Measurements from ENCODE around the gene KLHDC7B. TPM values are rescaled to one million over a fixed set of nuclear protein-coding genes. Genes with fewer than 3 reads are reported as not detected.
A peak's percentile ranks its signal among the peaks of the same experiment; 100 is the strongest.

KLHDC7B gene
- total and polyA plus RNA-seq, 2 of the 13 experiments (the other 11 are each of a cell fraction or from before 2014, with no cell fraction given) = 0.11 TPM; not detected in 1

DNA sequence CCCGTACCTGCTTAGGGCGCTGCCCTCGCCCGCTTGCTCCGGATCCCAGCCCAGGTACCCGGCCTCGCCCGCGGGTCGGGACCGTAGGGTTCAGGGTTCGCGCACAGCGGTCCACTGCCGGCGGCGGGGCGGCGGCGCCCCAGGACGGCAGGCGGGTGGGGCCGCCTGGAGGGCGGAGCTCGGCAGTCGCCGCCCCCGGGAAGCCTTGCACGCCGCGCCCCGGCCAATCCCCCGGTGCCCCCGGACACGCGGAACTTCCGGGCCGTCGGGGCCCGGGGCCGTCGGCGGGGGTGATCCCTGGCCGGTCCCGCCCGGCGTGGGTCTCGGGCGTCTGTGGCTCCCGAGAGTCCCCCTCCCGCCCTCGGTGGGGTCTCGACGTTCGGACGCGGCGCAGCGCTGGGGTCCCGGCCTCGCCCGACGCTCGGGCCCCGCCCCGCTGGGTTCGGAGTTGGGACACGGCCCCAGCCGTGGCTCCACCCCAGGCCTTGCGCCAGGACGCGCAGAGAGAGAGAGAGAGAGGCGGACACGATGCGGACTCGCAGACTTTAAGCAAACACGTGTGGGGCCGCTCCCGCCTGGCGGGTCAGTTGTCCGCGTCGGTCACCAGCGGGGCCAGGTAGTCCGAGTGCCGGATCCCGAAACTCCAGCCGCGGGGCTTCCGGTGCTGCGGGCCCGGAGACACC is 15.7 kb upstream of the KLHDC7B start, which contains the start of gene TYMP (continued):
- TF ChIP-seq, protein P1, sequence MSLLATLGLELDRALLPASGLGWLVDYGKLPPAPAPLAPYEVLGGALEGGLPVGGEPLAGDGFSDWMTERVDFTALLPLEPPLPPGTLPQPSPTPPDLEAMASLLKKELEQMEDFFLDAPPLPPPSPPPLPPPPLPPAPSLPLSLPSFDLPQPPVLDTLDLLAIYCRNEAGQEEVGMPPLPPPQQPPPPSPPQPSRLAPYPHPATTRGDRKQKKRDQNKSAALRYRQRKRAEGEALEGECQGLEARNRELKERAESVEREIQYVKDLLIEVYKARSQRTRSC (CRISPR knock-in tag; IDR thresholded peaks at IDR 0.05; ENCODE audit: low read depth) = no peak; the same call in 1 of the 2 replicates
- TF ChIP-seq SIN3B (IDR thresholded peaks at IDR 0.05; ENCODE audit: low read length) (no peak), SRSF9 (IDR thresholded peaks at IDR 0.05; ENCODE audit: borderline replicate concordance, insufficient read depth, low read depth, low read length, poor library complexity, severe bottlenecking) (no peak), ZNF44 (CRISPR knock-in tag; IDR thresholded peaks at IDR 0.05) (no peak), EED (CRISPR knock-in tag; IDR thresholded peaks at IDR 0.05) (peak; percentile 74; the same call in 1 of the 2 replicates), ZNF34 (CRISPR knock-in tag; IDR thresholded peaks at IDR 0.05; ENCODE audit: borderline replicate concordance) (no peak), ZNF225 (CRISPR knock-in tag; IDR thresholded peaks at IDR 0.05) (peak; percentile 67; the same call in 1 of the 2 replicates), NFIC (IDR thresholded peaks at IDR 0.05; ENCODE audit: low read length) (no peak; the same call in 1 of the 2 replicates), ZBTB20 (CRISPR knock-in tag; IDR thresholded peaks at IDR 0.05; ENCODE audit: borderline replicate concordance, low read depth) (no peak), TMF1 (CRISPR knock-in tag; IDR thresholded peaks at IDR 0.05; ENCODE audit: low read depth) (no peak; the same call in 1 of the 2 replicates), ZNF235 (CRISPR knock-in tag; IDR thresholded peaks at IDR 0.05; ENCODE audit: borderline replicate concordance) (no peak; the same call in 1 of the 2 replicates), MTF2 (CRISPR knock-in tag; IDR thresholded peaks at IDR 0.05; ENCODE audit: borderline replicate concordance) (no peak), ZNF670 (CRISPR knock-in tag; IDR thresholded peaks at IDR 0.05; ENCODE audit: borderline replicate concordance) (no peak; the same call in 1 of the 2 replicates), EP300 (IDR thresholded peaks at IDR 0.05; ENCODE audit: low read depth in 2 of 2, low read length in 2 of 2) (no peak), EP300 (CRISPR knock-in tag; IDR thresholded peaks at IDR 0.05; ENCODE audit: borderline replicate concordance) (no peak; the same call in 1 of the 2 replicates), RORA (CRISPR knock-in tag; IDR thresholded peaks at IDR 0.05) (no peak)
- TF ChIP-seq, protein P2, sequence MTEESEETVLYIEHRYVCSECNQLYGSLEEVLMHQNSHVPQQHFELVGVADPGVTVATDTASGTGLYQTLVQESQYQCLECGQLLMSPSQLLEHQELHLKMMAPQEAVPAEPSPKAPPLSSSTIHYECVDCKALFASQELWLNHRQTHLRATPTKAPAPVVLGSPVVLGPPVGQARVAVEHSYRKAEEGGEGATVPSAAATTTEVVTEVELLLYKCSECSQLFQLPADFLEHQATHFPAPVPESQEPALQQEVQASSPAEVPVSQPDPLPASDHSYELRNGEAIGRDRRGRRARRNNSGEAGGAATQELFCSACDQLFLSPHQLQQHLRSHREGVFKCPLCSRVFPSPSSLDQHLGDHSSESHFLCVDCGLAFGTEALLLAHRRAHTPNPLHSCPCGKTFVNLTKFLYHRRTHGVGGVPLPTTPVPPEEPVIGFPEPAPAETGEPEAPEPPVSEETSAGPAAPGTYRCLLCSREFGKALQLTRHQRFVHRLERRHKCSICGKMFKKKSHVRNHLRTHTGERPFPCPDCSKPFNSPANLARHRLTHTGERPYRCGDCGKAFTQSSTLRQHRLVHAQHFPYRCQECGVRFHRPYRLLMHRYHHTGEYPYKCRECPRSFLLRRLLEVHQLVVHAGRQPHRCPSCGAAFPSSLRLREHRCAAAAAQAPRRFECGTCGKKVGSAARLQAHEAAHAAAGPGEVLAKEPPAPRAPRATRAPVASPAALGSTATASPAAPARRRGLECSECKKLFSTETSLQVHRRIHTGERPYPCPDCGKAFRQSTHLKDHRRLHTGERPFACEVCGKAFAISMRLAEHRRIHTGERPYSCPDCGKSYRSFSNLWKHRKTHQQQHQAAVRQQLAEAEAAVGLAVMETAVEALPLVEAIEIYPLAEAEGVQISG (CRISPR knock-in tag; IDR thresholded peaks at IDR 0.05) = peak; percentile 77
- TF ChIP-seq, protein P3, sequence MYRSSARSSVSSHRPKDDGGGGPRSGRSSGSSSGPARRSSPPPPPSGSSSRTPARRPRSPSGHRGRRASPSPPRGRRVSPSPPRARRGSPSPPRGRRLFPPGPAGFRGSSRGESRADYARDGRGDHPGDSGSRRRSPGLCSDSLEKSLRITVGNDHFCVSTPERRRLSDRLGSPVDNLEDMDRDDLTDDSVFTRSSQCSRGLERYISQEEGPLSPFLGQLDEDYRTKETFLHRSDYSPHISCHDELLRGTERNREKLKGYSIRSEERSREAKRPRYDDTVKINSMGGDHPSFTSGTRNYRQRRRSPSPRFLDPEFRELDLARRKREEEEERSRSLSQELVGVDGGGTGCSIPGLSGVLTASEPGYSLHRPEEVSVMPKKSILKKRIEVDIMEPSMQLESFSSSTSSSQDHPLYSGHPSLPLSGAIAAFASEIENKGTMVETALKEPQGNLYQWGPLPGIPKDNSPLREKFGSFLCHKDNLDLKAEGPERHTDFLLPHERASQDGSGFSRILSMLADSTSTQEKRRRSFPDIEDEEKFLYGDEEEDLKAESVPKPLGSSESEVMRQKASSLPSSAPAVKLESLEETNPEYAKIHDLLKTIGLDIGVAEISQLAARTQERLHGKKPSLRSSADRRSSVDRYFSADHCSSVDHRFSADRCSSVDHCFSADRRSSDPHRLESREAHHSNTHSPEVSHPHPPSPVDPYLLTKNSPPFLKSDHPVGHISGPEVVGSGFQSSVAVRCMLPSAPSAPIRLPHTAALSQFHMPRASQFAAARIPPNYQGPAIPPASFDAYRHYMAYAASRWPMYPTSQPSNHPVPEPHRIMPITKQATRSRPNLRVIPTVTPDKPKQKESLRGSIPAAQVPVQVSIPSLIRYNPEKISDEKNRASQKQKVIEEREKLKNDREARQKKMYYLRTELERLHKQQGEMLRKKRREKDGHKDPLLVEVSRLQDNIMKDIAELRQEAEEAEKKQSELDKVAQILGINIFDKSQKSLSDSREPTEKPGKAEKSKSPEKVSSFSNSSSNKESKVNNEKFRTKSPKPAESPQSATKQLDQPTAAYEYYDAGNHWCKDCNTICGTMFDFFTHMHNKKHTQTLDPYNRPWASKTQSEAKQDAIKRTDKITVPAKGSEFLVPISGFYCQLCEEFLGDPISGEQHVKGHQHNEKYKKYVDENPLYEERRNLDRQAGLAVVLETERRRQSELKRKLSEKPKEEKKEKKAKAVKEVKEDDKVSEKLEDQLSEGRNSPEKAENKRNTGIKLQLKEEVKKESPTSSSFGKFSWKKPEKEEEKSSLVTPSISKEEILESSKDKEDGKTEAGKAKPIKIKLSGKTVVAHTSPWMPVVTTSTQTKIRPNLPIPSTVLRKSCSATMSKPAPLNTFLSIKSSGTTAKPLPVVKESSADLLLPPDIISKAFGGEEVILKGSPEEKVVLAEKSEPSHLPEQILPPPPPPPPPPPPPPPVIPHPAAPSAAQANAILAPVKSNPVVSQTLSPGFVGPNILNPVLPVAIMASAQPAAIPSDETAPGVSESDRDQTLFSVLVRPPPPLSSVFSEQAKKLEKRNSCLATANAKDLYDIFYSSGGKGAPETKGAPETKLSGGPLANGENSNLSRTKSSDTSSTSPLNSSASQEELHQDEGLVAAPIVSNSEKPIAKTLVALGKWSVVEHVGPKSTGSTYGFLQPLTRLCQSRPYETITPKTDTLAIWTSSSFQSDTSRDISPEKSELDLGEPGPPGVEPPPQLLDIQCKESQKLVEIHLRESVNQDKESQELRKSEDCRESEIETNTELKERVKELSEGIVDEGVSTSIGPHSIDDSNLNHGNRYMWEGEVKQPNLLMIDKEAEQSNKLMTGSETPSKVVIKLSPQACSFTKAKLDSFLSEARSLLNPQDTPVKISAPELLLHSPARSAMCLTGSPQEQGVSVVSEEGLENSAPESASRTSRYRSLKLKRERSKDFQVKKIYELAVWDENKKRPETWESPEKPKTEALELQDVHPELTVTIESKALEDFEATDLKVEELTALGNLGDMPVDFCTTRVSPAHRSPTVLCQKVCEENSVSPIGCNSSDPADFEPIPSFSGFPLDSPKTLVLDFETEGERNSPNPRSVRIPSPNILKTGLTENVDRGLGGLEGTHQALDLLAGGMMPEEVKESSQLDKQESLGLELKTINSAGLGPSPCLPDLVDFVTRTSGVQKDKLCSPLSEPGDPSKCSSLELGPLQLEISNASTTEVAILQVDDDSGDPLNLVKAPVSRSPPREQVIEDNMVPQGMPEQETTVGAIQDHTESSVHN (CRISPR knock-in tag; IDR thresholded peaks at IDR 0.05) = peak; percentile 57
